ENCODE measurements around the gene NBDY.
A peak's percentile ranks its signal among the peaks of the same experiment; 100 is the strongest.
"Not testable (repeated sequence)": the region's sequence is repeated elsewhere in the genome, so short reads cannot be mapped to it uniquely, and the experiment has no call there.

Gene NBDY

DNA sequence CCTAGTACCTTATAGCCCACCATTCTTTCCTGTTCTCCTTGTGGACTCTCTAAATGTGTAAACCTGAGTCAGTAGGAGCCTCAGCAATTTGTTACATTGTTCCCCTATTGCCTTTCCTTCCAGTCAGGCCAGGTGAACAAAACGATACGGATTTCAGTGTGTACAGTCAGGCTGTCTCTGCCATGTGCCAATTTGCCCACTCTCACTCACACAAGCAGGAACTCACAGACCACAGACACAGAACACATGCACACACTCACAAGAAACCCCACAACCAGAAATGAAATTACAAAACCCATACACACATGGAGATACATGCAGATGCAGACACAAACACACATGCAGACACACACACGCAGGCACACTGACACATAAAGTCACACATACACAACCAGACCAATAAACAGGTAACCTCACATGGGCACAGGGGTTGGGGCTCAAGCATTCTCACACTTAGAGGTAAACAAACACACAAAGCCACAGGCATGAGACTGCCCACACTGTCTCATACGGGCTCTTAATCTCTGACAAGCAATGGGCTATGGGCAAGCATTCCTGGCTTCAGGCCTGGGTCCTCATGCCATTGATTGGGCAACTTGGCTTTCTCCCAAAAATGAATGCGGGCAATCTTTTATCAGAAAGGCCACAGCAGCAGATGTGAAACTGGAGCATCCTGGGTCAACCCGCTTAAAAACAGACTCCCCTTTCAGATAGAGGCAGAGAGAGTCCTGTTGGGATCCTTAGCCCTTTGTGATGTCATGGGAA lies 68.7 kb downstream of the NBDY start:
- Mint-ChIP-seq H3K4me1 (peaks cover 57% of the 10 kb centered on the region), H3K36me3 (peaks cover 21% of the 10 kb centered on the region), H3K27ac (peak overlapping the region; percentile 44), H3K4me3 (no peak overlapping the region), H3K27me3 (no peaks in the 10 kb centered on the region), H3K9me3 (no peaks in the 10 kb centered on the region)
- CTCF ChIA-PET, result no interaction called here
- DNase-seq, result no peak

GRCh38 chrX:56798339-56798711 lies 69.3 kb downstream of the NBDY start:
- peaks cover 57% of the 10 kb centered on the region for H3K4me1 Mint-ChIP-seq
- no peaks in the 10 kb centered on the region for H3K9me3 Mint-ChIP-seq
- H3K4me3 Mint-ChIP-seq, result no peak overlapping the region
- CTCF ChIA-PET, result interaction anchor here (0.7 kb wide), 1 partner anchor 517 kb away, joined by 3 read pairs; no protein-coding TSS in a partner anchor
- no peak for DNase-seq
- H3K27ac Mint-ChIP-seq, result peak overlapping the region; percentile 24
- H3K36me3 Mint-ChIP-seq, result peaks cover 21% of the 10 kb centered on the region
- H3K27me3 Mint-ChIP-seq, result no peaks in the 10 kb centered on the region

DNA sequence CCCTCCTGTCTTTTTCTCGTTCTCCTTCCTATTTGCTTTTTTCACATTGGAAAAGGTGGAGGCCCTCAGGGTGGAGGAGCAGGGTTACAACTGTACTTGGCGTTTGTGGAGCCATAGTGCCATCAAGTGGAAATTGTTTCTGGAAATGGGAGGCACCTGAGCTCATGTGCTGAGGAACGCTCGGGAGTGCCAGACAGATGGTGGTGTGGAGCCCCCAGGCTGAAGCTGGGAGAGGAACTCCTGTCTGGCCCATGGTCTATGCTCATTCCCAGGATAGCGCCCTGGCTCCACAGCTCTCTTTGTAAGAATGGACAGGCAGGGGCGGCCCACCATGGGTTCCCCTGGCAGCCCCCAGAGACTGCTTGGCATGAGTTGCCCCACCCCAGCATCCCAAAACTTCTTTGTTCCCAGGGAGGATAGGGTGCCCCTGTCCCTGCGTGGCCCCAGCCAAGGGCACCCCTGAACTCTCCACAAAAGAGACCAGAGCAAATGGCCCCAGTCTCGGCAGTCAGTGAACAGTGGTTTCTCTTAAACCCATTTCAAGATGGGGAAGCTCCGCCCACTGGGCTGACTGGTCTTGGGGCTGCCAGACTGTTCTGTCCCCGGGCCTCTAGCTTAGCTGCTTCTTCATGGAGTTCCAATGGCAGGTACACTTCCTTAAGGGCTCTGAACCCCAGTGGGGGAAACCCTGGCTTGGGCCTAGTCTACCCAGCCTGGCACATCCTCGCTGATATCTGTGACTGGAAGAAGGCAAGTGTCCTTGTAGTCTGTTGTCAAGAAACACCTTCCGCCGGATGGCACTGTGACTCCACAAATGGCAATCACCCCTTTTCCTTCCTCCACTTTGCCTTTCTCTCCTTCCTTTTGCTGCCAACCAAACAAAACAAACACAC lies 70.1 kb downstream of the NBDY start:
- Mint-ChIP-seq H3K27ac (peak overlapping the region; percentile 88), H3K27me3 (no peaks in the 10 kb centered on the region), H3K4me1 (peaks cover 61% of the 10 kb centered on the region), H3K36me3 (peaks cover 22% of the 10 kb centered on the region), H3K4me3 (no peak overlapping the region), H3K9me3 (no peaks in the 10 kb centered on the region)
- peak; percentile 37 for DNase-seq
- CTCF ChIA-PET, result interaction anchor here (0.7 kb wide), 1 partner anchor 518 kb away, joined by 3 read pairs; no protein-coding TSS in a partner anchor

DNA sequence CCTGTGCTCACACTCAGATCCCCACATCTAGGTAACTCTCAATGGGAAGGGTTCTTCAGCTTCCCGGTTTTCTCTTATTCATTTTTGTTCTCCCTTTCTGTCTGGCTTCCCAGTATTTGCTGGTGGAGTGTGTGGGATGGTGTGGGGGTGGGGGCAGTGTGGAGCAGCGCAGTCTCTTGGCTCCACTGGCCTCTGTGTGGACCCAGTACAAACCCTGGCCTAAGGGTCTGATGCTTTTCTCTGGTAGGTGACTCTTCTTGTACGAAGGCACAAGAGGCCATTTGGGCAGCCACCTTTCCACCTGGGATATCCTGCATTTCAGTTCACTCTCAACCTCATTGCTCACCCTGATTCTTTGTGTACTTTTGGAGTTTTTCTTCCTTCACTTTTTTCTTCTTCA lies 71.3 kb downstream of the NBDY start:
- CTCF ChIA-PET, result interaction anchor here (1.0 kb wide), 1 partner anchor 36 kb away, joined by 7 read pairs; no protein-coding TSS in a partner anchor
- H3K27me3 Mint-ChIP-seq, result no peaks in the 10 kb centered on the region
- peak overlapping the region; percentile 85 for H3K27ac Mint-ChIP-seq
- peaks cover 59% of the 10 kb centered on the region for H3K4me1 Mint-ChIP-seq
- no peak for DNase-seq
- H3K9me3 Mint-ChIP-seq, result no peaks in the 10 kb centered on the region
- H3K4me3 Mint-ChIP-seq, result no peak overlapping the region
- H3K36me3 Mint-ChIP-seq, result peaks cover 24% of the 10 kb centered on the region

- H3K4me3 Mint-ChIP-seq, result no peak overlapping the region
Measured at GRCh38 chrX:56800801-56801200, 71.8 kb downstream of the NBDY start.

GRCh38 chrX:56802428-56802827 lies 73.4 kb downstream of the NBDY start:
- CTCF ChIA-PET, result interaction anchor here (0.6 to 1.6 kb wide), 7 partner anchors 10 to 1214 kb away, joined by 3 to 7 read pairs (median 4); no protein-coding TSS in a partner anchor

More at GRCh38 chrX:56800801-56801200, 71.8 kb downstream of the NBDY start:
- Mint-ChIP-seq H3K27me3 (no peaks in the 10 kb centered on the region), H3K36me3 (peaks cover 28% of the 10 kb centered on the region), H3K9me3 (no peaks in the 10 kb centered on the region), H3K4me1 (peaks cover 59% of the 10 kb centered on the region), H3K27ac (peak overlapping the region; percentile 85)
- peak; percentile 73 for DNase-seq
- CTCF ChIA-PET, result interaction anchor here (1.0 kb wide), 1 partner anchor 37 kb away, joined by 7 read pairs; no protein-coding TSS in a partner anchor

GRCh38 chrX:56802921-56803849 lies 74.1 kb downstream of the NBDY start:
- H3K36me3 Mint-ChIP-seq, result peaks cover 26% of the 10 kb centered on the region
- no peaks in the 10 kb centered on the region for H3K27me3 Mint-ChIP-seq
- H3K4me1 Mint-ChIP-seq, result peaks cover 42% of the 10 kb centered on the region
- peak overlapping the region; percentile 70 for H3K27ac Mint-ChIP-seq
- H3K4me3 Mint-ChIP-seq, result no peak overlapping the region
- CTCF ChIA-PET, result interaction anchor here (0.6 to 1.6 kb wide), 8 partner anchors 9 to 1213 kb away, joined by 3 to 7 read pairs (median 4); no protein-coding TSS in a partner anchor
- H3K9me3 Mint-ChIP-seq, result no peaks in the 10 kb centered on the region
- DNase-seq, result peak; percentile 77

More at GRCh38 chrX:56802428-56802827, 73.4 kb downstream of the NBDY start:
- Mint-ChIP-seq H3K27ac (peak overlapping the region; percentile 30), H3K36me3 (peaks cover 26% of the 10 kb centered on the region), H3K9me3 (no peaks in the 10 kb centered on the region), H3K4me1 (peaks cover 49% of the 10 kb centered on the region), H3K27me3 (no peaks in the 10 kb centered on the region), H3K4me3 (no peak overlapping the region)
- DNase-seq, result no peak

- H3K9me3 Mint-ChIP-seq, result no peaks in the 10 kb centered on the region
- DNase-seq, result no peak
- H3K27ac Mint-ChIP-seq, result peak overlapping the region; percentile 51
- H3K27me3 Mint-ChIP-seq, result no peaks in the 10 kb centered on the region
- peaks cover 34% of the 10 kb centered on the region for H3K4me1 Mint-ChIP-seq
- no peak overlapping the region for H3K4me3 Mint-ChIP-seq
- CTCF ChIA-PET, result interaction anchor here (1.4 to 1.5 kb wide), 2 partner anchors 8 to 352 kb away, joined by 3 to 5 read pairs; no protein-coding TSS in a partner anchor
- peaks cover 26% of the 10 kb centered on the region for H3K36me3 Mint-ChIP-seq
Measured at GRCh38 chrX:56803850-56804681, 75.0 kb downstream of the NBDY start.

GRCh38 chrX:56804867-56805266 lies 75.8 kb downstream of the NBDY start:
- CTCF ChIA-PET, result interaction anchor here (1.4 kb wide), 1 partner anchor 8 kb away, joined by 5 read pairs; no protein-coding TSS in a partner anchor
- H3K27ac Mint-ChIP-seq, result peak overlapping the region; percentile 51
- peaks cover 26% of the 10 kb centered on the region for H3K4me1 Mint-ChIP-seq
- H3K9me3 Mint-ChIP-seq, result no peaks in the 10 kb centered on the region
- peaks cover 23% of the 10 kb centered on the region for H3K36me3 Mint-ChIP-seq
- no peak for DNase-seq
- H3K27me3 Mint-ChIP-seq, result no peaks in the 10 kb centered on the region
- H3K4me3 Mint-ChIP-seq, result no peak overlapping the region

GRCh38 chrX:56805399-56805798 lies 76.4 kb downstream of the NBDY start:
- Mint-ChIP-seq H3K4me1 (peaks cover 26% of the 10 kb centered on the region), H3K4me3 (no peak overlapping the region), H3K27me3 (no peaks in the 10 kb centered on the region), H3K27ac (no peak overlapping the region), H3K9me3 (no peaks in the 10 kb centered on the region), H3K36me3 (peaks cover 22% of the 10 kb centered on the region)
- CTCF ChIA-PET, result no interaction called here
- DNase-seq, result no peak

DNA sequence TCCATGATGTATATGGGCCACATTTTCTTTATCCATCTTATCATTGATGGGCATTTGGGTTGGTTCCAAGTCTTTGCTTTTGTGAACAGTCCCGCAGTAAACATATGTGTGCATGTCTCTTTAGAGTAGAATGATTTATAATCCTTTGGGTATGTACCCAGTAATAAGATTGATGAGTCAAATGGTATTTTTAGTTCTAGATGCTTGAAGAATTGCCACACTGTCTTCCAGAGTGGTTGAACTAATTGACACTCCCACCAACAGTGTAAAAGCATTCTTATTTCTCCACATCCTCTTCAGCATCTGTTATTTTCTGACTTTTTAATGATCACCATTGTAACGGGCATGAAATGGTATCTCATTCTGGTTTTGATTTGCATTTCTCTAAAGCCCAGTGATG lies 77.1 kb downstream of the NBDY start:
- DNase-seq, H3K9me3 Mint-ChIP-seq, H3K27me3 Mint-ChIP-seq, CTCF ChIA-PET, H3K27ac Mint-ChIP-seq, H3K4me3 Mint-ChIP-seq: not testable (repeated sequence)
- Mint-ChIP-seq H3K4me1 (peaks cover 25% of the 10 kb centered on the region), H3K36me3 (peaks cover 22% of the 10 kb centered on the region)

DNA sequence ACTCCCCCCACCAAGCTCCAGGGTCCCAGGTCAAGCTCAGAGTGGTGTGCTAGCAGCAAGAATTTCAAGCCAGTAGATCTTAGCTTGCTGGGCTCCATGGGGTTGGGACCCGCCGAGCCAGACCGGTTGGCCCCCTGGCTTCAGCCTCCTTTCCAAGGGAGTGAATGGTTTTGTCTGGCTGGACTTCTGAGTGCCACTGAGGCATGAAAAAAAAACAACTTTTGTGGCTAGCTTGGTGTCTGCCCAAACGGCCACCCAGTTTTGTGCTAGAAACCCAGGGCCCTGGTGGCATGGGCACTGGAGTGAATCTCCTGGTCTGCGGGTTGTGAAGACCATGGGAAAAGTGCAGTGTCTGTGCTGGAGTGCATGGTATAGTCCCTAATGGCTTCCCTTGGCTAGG lies 82.6 kb downstream of the NBDY start:
- no peaks in the 10 kb centered on the region for H3K27me3 Mint-ChIP-seq
- DNase-seq, result no peak
- no peaks in the 10 kb centered on the region for H3K9me3 Mint-ChIP-seq
- peaks cover 42% of the 10 kb centered on the region for H3K4me1 Mint-ChIP-seq
- CTCF ChIA-PET, result no interaction called here
- no peak overlapping the region for H3K4me3 Mint-ChIP-seq
- peaks cover 20% of the 10 kb centered on the region for H3K36me3 Mint-ChIP-seq
- H3K27ac Mint-ChIP-seq, result peak overlapping the region; percentile 99
